NCI-H1092 (cell line): ENCODE results near the gene COLEC12.

Experiments used
- DNase-seq: peaks from one replicate; lab custom pipeline; 2025; lab: John Stamatoyannopoulos, UW

COLEC12 gene

GRCh38 chr18:446941-447560 is 53.5 kb downstream of the COLEC12 start:
- DNase-seq, result no peak

DNA sequence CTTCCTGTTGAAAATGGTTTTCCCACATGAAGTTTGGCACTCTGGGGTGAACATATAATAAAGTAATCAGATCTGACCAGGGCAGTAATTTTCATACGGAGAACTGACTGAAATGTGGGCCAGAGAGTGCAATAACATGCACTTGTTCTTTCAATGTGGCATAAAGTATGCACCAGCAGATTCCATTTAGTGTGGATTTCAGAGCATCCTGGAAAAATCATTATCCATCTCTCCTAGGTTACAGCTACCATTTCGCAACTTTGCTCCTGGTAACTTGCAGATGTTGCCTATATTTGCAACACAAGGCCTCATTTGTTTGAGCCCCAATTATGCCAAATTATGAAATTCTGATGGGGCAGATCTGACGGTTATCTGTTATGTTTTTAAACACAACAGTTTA is 55.4 kb downstream of the COLEC12 start:
- no peak for DNase-seq

GRCh38 chr18:438571-438970 is 61.9 kb downstream of the COLEC12 start:
- DNase-seq, result no peak

- no peak for DNase-seq
These were observed 64.6 kb downstream of the COLEC12 start for GRCh38 chr18:435940-436339.

- DNase-seq, result no peak
These were observed 66.1 kb downstream of the COLEC12 start for GRCh38 chr18:434410-434809.

GRCh38 chr18:433960-434359 is 66.5 kb downstream of the COLEC12 start:
- DNase-seq, result no peak

DNA sequence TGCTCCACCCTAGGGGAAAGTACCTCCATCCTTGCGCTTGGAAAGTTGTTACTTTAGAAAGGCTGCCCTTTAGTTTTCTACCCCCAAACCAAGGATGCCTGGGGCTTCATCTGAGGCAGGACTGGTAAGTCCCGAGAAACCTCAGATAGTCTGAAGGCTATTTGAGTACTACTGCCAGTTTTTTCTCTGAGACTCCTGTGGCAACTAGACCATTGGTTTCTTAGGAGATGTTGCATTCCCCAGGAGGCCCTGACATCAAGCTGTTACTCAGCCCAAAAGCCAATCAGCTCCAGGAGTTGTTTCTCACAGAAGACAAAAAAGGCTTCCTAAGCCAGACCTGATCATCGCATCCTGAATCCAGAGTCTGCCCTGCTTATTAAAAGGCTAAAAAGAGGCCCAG is 67.2 kb downstream of the COLEC12 start:
- DNase-seq, result no peak

- no peak for DNase-seq
These were observed 67.7 kb downstream of the COLEC12 start for GRCh38 chr18:432791-433190.

GRCh38 chr18:429030-429429 is 71.5 kb downstream of the COLEC12 start:
- no peak for DNase-seq

DNA sequence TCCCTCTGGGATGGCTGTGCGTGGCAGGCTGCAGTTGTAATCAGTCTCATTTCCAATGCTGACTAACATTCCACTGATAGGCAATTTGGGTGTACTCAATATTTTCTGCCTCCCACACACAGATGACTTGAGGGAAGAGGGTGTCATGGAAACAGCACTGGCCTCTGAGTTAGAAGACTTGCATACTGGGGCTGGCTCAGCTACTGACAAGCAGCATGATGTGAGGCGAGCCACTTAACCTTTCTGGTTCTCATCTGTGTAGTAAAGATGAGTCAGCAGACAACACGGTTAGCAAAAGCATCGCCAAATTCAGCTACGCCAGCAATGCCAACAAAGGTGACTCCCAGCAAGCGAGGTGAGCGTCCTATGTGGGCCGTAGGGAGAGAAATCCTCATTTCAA is 73.5 kb downstream of the COLEC12 start:
- no peak for DNase-seq

DNA sequence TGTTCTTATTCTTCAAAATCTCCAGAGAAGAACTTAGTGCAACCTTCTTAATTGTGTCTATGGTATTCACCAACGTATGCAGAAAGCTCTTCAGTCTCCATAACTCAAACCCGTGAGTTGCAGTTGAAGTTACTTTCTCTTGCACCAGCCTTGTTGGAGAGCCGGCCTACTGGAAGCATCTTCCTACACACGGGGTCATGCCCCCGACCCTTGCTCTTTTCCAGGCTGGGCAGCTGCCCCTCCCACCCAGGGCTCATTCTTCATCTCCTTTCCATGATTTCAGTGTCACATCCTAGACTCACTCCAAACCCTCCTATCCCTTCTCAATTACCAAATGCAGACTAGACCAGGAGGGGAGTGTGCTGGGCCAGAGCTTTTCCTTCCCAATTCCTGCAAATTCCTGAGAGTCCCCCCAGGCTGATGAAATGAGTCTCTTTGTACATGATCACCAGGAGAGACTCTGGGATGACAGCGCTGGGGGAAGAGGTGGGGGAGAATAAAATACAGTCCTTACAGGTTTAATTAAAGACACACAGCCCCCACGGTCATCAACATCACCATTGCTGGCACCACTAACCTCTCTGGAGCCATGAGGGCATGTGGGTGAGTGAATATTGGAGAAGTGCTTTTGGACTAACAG is 75.3 kb downstream of the COLEC12 start:
- DNase-seq, result no peak

DNA sequence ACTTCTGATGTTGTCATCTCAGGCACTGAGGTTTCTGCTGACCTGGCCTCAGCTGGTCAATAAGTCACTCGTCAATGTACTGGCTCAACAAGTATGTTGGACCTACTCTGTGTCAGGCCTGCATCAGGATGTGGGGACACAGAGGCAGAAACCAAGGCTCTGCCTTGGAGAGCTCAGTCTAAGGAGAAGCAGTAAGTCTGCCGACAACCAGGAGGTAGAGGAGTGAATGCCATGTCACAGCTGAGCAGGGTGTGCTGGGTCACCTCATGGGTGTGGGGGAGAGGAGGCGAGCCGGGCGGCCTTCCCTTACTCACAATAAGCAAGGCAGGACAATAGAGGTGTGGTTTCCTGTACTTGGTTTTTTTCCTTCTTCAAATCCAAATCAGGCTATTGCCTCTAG is 75.8 kb downstream of the COLEC12 start:
- no peak for DNase-seq

GRCh38 chr18:424071-424661 is 76.3 kb downstream of the COLEC12 start:
- DNase-seq, result no peak

DNA sequence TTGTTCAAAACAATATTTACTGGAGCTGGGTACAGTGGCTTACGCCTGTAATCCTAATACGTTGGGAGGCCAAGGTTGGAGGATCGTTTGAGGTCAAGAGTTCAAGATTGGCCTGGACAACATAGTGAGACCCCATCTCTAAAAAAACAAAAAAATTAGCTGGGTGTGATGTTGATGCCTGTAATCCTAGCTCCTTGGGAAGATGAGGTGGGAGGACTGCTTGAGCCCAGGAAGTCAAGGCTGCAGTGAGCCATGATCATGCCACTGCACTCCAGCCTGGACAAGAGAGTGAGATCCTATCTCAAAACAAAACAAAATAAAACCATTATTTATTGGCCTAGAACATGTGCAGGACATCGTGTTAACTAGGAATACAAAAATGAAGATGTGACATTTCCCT is 77.5 kb downstream of the COLEC12 start:
- DNase-seq, result no peak

DNA sequence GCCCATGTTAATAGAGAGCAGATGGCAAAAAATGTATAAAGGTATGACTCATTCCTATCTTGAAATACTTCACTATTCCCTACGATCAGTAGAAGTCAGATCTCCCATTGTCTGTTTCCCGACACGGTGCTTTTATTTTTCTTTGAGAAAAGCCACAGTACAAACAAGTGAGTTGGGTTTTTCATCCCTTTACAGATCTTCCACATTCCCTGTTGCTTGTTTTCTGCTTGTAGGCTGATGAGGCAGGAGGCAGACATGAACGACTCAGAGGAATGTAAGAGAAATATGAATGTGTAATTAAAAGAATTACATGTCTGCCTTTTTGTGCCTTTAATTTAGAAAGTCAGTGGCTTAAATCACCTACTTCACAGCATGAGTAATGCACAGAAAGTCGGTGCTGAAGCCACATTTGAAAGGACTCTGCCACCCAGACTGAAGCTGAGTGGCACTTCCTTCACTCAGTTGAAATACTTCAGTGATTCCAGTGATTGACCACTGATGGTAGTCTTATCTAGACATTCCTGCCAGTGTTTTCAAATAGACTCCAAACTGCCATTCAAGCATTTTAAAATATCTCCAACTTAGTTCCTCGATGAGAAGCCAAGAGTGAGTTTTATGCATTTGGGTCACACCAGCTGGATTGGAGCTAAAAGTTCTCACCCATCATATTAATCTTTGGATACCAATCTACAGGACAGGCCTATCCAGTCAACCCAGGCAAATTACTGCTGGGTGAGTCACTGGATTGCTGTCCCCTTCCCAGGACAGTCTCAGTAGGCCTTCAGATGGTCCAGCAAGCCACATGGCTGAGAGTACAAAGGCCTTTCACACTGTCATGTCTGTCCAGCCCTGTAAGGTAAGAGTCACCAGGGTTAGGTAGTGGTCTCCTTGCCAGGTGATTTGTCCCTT is 79.0 kb downstream of the COLEC12 start:
- no peak for DNase-seq

DNA sequence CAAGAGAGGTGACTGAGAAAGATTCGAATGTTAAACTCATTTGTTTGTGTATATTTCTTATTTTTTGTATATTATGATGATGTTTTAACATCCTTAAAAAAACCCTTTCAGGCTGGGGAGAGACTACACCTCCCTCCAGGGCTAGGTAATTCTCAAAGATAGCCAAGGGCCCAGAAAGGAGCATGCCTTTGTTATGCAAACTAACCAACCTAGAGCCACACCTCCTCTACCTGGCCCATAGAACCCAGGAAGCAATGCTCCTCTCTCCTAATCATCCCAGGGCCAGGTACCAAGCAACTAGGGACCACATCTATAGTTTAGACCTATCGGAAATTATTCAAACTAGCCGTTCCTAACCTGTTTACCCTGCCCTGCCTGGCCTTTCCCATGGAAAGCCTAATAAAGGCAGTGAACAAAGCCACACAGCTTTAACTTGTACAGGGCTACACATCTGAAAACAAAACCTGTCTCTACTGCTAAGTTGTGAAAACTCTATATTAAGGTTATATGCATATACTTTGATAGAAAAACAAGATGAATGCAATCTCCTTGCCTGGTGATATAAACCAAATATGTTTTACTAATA is 79.7 kb downstream of the COLEC12 start:
- DNase-seq, result no peak

GRCh38 chr18:419541-420175 is 80.8 kb downstream of the COLEC12 start:
- DNase-seq, result no peak

DNA sequence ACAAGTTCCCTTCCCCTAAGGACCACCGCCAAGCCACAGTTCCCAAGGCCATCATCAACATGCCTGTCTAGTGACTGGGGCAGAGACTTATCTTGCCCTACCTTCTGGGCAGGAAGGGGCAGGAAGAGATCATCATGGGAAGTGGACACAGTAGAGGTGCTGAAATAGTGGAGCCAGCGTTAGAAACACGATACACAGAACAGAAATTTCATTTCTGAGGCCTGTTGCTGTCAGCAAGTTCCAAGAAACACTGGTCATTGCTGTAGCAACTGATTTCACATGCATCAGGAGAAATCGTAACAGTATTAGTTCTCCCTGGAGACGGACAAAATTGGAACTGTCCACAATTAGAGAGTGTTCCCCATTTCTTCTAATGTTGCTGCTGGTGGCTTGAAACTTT is 83.0 kb downstream of the COLEC12 start:
- no peak for DNase-seq

- DNase-seq, result no peak
These were observed 83.6 kb downstream of the COLEC12 start for GRCh38 chr18:416930-417329.

GRCh38 chr18:415617-416612 is 84.6 kb downstream of the COLEC12 start:
- DNase-seq, result no peak

GRCh38 chr18:415047-415446 is 85.5 kb downstream of the COLEC12 start:
- no peak for DNase-seq
